GM19452 (cell line): Measurements from ENCODE around the gene GPHA2.
"Not testable (repeated sequence)": the region's sequence is repeated elsewhere in the genome, so short reads cannot be mapped to it uniquely, and the experiment has no call there.

Experiments
- ATAC-seq: cut with Tn5 transposase; IDR thresholded peaks from one replicate; pipeline ENCODE4 v1.9.1; 2021; ENCODE audit not compliant: unreplicated experiment

The GPHA2 gene, protein sequence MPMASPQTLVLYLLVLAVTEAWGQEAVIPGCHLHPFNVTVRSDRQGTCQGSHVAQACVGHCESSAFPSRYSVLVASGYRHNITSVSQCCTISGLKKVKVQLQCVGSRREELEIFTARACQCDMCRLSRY

DNA sequence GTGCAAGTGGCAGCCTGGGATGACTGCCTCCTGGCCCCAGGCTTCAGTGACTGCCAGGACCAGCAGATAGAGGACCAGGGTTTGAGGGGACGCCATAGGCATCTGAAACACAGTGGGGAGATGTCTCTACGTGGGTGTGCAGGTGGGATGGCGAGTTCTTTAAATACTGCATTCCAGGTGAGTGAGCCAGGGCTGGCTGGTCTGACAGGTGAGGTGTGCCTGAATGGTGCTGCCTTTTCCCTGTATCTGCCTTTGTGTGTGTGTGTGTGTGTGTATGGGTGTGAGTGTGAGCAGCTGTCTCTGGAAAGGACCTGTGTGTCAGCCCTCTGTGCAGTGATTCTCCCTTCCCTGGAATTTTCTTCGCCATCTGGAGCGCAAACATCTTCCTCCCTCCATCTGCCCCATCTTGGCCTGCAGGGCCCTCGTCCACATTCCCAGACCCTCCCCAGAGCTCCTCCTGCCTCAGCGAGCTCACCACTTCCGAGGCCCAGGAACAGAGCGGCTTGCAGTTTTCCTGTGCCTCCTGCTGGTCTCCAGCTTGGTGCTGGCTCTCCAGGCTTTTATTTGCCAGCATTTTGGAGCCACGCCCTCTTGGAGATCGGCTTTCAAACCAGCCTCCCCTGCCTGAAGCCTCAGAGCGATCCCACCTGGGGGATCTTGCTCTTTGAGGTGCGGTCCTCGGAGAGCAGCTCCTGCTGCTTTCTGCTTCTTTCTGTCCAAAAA is at the start of gene GPHA2:
TSS of gene GPHA2 (minus strand) at position 535 of the 723 bp plus-strand sequence. CDS start at position 102, 433 bp downstream.
- ATAC-seq: no peak

DNA sequence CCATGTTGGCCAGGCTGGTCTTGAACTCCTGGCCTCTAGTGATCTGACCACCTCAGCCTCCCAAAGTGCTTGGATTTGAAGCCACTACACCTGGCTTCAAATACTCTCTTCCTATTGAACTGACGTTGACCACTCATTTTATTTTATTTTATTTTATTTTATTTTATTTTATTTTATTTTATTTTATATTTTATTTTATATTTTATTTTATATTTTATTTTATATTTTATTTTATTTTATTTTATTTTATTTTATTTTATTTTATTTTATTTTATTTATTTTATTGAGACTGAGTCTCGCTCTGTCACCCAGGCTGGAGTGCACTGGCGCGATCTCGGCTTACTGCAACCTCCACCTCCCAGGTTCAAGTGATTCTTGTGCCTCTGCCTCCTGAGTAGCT is 47.6 kb upstream of the GPHA2 start:
- ATAC-seq: not testable (repeated sequence)

DNA sequence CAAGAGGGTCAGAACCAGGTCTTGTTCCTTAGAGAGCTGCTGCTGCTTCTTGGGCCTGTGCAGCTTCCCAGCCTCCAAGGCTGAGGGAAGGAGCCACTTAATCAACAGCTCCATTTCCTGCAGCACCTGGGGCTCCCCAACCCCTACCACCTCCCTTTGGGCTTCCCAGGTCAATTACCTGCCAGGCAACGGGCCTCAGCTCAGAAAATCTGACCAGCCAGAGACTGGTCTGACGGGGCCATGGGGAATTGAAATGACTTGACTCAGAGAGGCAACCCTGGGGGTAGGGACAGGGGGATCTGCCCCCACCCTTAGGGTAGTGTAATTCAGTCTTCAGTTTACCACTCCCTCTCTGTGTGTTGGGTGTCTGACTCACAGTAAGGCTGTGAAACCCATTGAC is 41.0 kb upstream of the GPHA2 start:
- no peak for ATAC-seq

DNA sequence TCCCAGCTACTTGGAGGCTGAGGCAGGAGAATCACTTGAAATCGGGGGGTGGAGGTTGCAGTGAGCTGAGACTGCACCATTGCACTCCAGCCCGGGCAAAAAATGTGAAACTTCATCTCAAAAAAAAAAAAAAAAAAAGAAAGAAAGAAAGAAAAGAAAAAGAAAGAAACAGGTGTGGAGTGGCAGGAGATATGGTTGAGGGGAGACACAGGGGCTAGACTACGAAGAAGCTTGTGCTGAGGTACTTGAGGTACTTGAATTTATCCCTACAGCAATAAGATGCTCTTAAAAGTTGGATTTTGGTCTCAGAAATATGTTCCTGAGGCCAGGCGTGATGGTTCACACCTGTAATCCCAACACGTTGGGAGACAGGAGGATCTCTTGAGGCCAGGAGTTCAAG is 38.4 kb upstream of the GPHA2 start:
- ATAC-seq: no peak

DNA sequence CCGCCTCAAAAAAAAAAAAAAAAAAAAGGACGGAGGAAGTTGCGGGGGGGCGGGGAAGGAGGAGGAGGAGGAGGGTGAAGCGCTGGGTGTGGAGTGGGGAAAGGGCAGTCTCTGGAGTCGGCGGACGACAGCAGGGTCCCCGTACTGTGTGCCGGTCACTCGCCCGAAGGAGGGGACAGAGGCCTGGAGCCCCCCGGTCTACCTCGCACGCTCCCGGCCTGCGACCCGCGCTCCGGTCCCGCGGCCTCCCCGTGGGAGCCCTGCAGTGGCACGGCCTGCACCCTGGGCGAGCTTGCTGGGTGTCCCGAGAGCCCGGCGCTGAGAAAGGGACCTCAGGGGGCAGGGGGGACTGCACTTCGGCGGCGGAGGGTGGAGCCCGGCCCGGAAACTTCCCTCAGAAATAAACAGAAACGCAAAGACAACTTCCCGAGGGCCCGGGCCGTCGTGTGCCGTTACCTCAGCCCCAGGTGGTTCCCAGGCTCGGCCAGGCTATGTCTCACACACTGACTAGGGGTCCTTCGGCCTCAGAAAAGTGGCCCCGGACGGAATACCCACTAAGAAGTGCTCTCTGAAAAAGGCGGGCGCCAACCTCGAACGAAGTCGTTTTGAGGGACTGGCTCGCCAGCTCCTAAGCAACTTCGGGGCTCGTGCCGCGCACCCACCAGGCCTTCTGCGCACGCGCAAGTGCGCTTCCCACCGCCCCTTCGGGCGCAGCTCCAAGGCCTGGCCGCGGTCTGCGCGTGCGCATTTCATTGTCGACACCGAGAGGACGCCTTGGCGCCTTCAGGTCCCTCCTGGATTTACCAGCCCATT is 35.9 kb upstream of the GPHA2 start, which contains the start of gene MAJIN:
TSS of gene MAJIN (minus strand) at position 688 of the 813 bp plus-strand sequence. CDS start 12,703 bp downstream, outside the sequence.
- ATAC-seq: no peak

DNA sequence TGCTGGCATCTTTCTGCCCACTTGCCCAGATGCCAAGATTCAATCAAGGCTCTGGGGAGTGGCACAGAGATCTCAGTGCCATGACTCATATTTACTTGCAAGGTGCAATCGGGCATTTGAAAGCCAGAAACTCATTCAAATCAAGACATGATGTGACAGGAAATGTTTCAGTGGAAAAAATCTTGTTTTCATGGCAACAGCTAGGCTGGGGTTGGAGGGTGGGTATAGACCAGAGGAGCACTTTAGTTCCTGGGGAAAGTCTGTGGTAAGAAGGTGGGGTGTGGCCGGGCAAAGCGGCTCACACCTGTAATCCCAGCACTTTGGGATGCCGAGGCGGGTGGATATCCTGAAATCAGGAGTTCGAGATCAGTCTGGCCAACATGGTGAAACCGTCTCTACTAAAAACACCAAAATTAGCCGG is 35.0 kb upstream of the GPHA2 start:
- ATAC-seq: no peak

DNA sequence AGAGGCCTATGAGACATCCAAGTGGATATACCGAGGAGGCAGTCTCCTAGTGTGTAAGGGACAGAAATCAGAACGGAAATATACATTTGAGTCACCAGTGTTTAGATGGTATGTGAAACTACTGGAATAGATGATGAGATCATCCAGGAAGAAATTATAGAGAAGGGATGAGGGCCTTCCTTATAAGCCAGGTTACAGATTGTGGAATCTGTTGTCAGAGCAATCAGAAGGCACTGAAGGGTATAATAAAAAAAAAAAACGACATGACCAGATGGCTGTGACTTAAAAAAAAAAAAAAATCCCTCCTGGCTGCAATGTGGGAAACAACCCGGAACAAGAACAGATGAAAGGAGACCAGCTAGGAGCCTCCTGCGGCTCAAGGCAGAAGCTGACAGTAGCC is 33.5 kb upstream of the GPHA2 start:
- no peak for ATAC-seq

DNA sequence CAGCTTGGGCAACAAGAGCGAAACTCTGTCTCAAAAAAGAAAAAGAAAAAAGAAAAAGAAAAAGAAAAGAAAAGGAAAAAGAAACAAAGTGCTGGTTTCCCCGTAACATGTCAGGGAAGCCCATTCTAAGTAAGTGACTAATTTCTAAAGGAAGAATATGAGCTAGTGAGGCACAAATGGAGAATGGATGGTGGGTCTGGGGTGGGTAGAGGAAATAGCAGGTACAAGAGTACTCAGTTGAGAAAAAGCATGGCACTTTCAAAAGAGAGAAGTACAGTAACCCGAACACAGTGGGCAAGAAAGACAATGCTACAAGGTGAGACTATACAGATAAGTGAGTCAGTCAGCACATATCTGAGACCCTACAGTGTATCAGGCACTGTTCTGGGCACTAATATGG is 31.7 kb upstream of the GPHA2 start:
- no peak for ATAC-seq

DNA sequence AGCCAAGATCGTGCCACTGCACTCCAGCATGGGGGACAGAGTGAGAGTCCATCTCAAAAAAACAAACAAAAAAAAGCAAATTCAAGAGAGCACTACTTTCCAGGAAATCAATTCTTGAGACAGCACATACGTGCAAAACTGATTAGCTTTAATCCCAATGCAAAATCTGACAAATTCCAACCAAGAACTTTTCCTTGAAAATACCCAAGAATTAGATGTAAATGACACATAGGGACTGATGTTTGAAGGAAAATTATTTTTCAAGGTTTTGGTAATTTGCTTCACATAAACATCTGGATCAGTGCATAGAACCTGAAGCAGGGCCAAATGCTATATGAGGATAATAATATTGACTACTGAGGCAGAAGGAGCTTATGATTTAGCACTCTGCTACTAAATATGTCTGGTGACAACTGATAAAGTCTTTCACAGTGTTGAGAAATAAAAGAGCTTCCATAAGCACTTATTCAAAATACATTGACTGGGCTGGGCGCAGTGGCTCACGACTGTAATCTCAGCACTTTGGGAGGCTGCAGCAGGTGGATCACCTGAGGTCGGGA is 27.5 kb upstream of the GPHA2 start:
- no peak for ATAC-seq

DNA sequence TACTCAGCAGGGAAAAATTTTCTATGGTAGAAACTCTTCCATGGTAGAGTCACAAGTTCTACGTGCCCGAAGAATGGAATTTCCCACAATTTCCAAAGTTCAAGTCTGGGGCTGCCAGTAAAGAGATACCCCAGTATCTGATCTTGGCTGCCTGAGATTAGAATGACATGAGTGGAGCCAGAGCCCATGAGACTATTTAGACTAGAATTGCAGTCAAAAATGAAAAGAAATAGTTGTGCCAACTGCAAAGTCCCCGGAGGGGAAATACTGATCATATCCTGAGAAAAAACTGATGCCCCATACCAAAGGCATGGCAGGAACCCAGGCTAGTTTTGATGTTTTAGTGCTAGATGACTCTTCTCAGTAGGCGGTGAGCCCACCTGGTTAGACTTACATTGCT is 25.0 kb upstream of the GPHA2 start:
- no peak for ATAC-seq

DNA sequence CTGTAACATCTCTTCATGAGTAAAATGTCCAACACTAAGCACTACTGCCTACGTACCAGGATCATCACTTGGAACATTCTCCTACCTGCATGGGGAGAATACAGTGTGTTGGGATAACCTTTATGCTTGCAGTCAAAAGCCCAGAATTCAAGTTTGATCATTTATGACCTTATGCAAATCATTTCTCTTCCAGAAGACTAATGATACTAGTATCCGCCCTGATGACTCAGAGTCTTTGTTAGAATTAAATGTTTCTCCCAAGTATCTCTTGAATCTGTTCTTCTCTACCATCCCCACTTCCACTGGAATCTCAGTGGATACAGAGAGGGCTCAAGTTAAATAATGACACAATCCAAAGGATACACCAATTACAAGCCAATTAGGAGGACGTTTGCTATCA is 23.8 kb upstream of the GPHA2 start:
- no peak for ATAC-seq

DNA sequence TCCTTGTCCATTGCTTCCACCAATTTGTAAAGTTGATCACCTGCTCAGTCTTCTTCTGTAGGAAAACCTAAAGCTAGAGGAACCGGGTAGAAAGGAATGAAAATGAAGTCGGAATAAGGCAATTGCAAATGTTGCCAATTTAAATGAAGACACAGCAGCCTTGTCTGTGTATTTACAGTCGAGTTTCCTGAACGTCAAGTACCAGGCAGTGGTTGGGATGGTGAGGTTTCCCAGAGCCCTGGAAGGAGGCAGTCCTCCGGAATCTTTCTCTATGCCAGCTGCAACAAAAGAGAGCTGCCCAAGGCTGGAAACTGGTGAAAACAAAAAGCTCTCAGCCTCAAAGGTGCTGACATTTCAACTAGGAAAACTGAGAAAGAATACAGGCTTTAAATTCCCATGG is 18.5 kb upstream of the GPHA2 start:
- ATAC-seq: no peak

DNA sequence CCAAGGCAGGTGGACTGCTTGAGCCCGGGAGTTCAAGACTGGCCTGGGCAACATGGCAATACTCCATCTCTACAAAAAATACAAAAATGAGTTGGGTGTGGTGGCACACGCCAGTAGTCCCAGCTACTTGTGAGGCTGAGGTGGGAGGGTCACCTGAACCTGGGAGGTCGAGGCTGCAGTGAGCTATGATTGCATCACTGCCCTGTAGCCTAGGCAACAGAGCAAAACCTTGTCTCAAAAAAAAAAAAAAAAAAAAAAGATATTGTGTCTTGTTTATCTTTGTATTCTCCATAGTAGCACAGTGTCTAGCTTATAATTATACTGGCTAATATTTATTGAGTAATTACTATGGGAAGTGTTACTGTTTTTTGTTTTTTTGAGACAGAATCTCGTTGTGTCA is 15.8 kb upstream of the GPHA2 start:
- ATAC-seq: no peak

DNA sequence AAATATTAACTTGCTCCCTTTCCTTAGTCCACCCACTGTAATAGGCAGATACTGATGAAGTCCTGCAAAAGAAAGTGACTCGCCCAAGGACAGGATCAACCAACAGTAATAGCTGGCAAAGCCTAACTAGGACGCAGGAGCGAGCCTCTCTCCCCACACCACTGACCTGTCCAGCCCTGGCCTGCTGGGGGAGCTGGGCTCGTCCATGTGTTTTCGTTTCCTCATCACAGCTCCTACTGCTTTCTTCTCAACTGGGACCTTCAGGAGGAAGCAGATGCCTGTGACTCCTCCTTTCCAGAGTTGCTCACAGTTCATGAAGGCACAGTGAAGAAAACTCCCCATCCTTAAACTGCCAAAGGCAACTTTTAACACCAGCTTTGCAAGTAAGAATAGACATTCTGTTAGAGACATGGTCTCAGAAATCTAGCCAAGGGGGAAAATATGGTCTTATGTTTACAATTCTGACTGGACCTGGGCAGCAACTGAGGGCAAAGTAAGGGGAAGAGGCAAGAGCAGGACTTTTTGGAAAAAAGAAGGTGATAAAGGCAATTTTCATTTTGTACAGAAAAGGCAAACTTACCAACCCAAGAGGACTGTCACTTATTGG is 11.6 kb upstream of the GPHA2 start:
- ATAC-seq: no peak

DNA sequence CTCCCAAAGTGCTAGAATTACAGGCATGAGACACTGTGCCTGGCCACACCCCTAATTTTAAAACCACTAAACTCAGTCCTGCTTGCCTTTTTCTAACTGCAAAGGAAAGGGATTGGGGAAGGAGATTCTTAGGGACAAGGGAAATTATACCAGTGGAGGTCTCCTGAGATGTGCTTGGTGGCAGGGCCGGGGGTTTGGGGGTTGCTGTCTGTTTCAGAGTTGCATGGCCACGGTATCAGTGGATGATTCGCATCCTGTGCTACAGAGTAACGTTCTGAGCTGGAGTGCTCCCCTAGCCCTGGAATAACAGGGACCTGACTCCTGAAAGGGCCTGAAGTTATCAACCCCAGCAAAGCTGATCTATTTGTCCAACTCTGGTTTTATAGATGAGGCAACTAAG is 846 bp upstream of the GPHA2 start:
- no peak for ATAC-seq

DNA sequence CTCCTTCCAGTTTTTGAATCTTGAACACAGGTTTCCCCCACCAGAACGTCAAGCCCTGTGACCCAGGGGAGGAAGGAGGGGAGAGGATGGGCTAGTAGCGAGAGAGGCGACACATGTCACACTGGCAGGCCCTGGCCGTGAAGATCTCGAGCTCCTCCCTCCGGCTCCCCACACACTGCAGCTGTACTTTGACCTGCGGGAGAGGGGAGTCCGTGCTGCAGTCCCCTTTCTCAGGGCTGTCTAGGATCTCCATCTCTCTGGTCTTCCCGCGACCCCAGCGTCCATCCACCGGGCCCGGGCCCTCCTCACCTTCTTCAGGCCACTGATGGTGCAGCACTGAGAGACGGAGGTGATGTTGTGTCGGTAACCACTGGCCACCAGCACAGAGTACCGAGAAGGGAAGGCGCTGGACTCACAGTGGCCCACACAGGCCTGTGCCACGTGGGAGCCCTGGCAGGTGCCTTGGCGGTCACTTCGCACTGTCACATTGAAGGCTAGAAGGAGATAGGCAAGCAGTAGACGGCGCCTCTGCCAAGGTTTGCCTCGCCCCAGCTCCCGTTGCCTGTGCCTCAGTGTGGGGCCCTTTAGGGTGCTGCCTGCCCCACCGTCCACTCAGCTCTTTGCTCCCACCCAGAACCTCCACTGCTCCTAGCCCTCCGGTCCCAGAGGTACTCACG is 873 bp downstream of the GPHA2 start:
- ATAC-seq: no peak

DNA sequence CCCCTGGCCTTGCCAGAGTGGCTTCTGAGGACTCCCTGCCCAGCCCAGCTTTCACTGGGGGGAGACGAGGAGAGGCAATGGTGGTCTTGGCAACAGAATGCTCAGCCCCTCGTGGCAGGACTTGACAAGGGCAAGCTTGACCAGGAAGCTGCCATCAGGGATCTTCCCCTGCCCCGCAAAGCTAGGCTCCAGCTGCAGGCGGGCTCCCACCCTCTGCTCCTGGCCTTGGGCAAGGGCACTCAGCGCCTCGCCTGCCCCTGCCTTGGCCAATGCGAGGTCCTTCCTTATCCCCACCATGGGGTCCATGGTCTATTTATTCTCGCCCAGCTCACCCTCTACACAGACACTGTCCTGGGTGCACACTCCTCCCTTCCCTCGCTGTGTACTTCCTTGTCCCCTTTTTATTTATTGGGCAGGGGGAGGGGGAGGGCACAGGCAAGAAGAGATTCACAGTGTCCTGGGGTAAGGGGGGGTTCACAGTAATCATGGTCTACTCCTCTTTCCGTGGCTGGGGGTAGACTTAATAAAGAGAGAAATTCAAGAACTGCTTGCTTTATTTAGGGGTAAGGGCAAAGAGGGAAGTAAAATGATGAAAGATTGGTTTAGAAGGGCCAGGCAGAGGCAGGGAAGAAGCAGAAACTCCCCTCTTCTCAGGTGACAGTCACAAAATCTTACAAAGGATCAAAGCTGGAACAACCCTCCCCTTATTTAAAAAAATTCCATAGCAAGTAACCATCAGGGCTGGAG is 1.6 kb downstream of the GPHA2 start:
- no peak for ATAC-seq

DNA sequence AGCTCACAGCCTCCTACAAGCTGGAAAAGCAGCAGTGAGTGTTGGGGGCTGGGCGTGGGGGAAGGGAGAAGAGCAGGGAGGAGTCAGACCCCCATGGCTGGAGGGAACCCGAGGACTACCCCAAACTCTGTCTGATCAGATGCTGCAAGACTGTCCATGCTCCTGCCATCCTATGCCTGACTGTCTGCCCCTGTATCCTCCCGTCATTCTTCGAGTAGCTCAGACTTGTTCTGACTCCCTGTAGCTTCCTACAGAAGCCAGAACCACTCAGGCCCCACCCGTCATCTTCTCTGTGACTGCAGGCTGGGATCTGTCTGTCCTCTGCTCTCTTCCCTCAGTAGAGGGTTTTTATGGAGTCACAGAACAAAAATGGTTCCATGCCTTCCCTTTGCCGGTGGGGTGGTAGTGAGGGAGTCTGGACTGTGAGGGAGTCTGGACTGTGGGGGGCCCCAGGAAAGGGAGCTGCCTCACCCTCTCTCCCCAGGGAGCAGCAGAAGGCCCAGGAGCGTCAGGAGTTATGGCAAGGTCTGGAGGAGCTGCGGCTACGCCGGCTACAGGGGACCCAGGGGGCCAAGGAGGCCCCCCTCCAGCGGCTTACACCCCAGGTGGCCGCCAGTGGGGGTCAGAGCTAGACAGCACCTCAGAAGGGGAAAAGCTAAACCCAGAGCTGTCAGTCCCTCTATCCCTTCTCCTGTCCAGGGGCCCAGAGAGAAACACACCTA is 2.3 kb downstream of the GPHA2 start:
- ATAC-seq: no peak

DNA sequence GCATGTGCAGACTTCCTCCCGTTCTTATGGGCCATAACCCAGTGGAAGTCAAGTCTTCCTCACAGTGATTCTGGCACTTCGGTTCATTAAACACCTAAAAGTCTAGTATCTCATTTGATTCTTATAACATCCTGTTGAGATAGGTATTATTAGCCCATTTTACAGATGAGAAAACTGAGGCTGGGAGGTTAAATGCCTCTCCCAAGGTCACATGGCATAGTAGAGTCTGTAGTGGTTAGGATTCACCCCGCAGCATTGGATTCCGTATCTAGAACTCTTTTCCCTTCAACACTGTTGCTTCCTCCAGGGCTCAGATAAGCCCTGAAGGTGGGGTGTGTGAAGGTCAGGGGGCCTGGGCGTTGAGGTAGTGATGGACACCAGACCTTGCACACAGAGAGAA is 3.4 kb downstream of the GPHA2 start:
- no peak for ATAC-seq
